Liver (tissue), 9 donors: ENCODE measurements around the gene TMEM176A. TPM values are rescaled to one million over a fixed set of nuclear protein-coding genes. Genes with fewer than 3 reads are reported as not detected.

Experiments used
- DNase-seq: peaks from one replicate; pipeline ENCODE4 v3.0.0-alpha.2; 2017; ENCODE audit warnings: low spot score
- H3K27ac ChIP-seq, 2 donors: one replicate each; pipeline ENCODE4 v1.7.0; 2013; ENCODE audit warnings: inconsistent platforms in 2 of 2, low read length in 2 of 2, control low read depth in 1 of 2, low read depth in 1 of 2, mild to moderate bottlenecking in 1 of 2
- H3K27me3 ChIP-seq, 4 donors: one replicate each; pipeline versions ENCODE4 v1.6.1 to v1.7.0; 2013; ENCODE audit warnings: low read length in 3 of 4, inconsistent platforms in 1 of 4, mild to moderate bottlenecking in 1 of 4, moderate library complexity in 1 of 4; ENCODE audit not compliant: control insufficient read depth in 4 of 4, insufficient read depth in 4 of 4
- H3K36me3 ChIP-seq, 4 donors: one replicate each; pipeline versions ENCODE4 v1.6.1 to v1.7.0; 2013; ENCODE audit warnings: low read length in 3 of 4, mild to moderate bottlenecking in 3 of 4, low read depth in 1 of 4, moderate library complexity in 1 of 4; ENCODE audit not compliant: control insufficient read depth in 4 of 4, insufficient read depth in 3 of 4
- H3K4me1 ChIP-seq, 4 donors: one replicate each; pipeline versions ENCODE4 v1.6.1 to v1.7.0; 2013; ENCODE audit warnings: low read length in 3 of 4, mild to moderate bottlenecking in 3 of 4, moderate library complexity in 1 of 4; ENCODE audit not compliant: control insufficient read depth in 4 of 4, insufficient read depth in 4 of 4
- H3K4me3 ChIP-seq, 3 donors: one replicate each; pipeline versions ENCODE4 v1.6.1 to v1.7.0; 2013; ENCODE audit warnings: low read length in 3 of 3, control low read depth in 1 of 3, low read depth in 1 of 3, mild to moderate bottlenecking in 1 of 3
- H3K9ac ChIP-seq, 2 donors: one replicate each; pipeline ENCODE4 v1.7.0; 2013; ENCODE audit warnings: low read length in 2 of 2, mild to moderate bottlenecking in 2 of 2, moderate library complexity in 2 of 2, control low read depth in 1 of 2, low read depth in 1 of 2
- H3K9me3 ChIP-seq, 4 donors: one replicate each; pipeline versions ENCODE4 v1.6.1 to v1.7.0; 2013; ENCODE audit warnings: low read length in 3 of 4; ENCODE audit not compliant: control insufficient read depth in 4 of 4
- ATF3 ChIP-seq: IDR thresholded peaks from 2 replicates; pipeline ENCODE4 v1.6.1; 2016; ENCODE audit warnings: antibody characterized with exemption
- CTCF ChIP-seq: fragments of 150-350 bp; IDR thresholded peaks from 2 replicates; pipeline ENCODE4 v1.5.1; 2017; ENCODE audit warnings: improper control_type of control experiment, low read depth, low read length; ENCODE audit not compliant: missing input control
- EGR1 ChIP-seq, 2 donors: IDR thresholded peaks; 2 replicates each; pipeline ENCODE4 v1.6.1; 2016 to 2018; ENCODE audit warnings: antibody characterized with exemption in 2 of 2, low read depth in 2 of 2
- FOXA1 ChIP-seq: IDR thresholded peaks from 2 replicates; pipeline ENCODE4 v1.6.1; 2016; ENCODE audit warnings: antibody characterized with exemption
- FOXA2 ChIP-seq: IDR thresholded peaks from 2 replicates; pipeline ENCODE4 v1.6.1; 2016; ENCODE audit warnings: antibody characterized with exemption
- GABPA ChIP-seq, 2 donors: IDR thresholded peaks in 1 of 2; conservative IDR thresholded peaks in 1 of 2; 2 replicates each; pipeline ENCODE4 v1.6.1; 2016; ENCODE audit warnings: antibody characterized with exemption in 2 of 2, mild to moderate bottlenecking in 1 of 2, moderate library complexity in 1 of 2
- HNF4A ChIP-seq, 2 donors: conservative IDR thresholded peaks; 2 replicates each; pipeline ENCODE4 v1.6.1; 2016; ENCODE audit warnings: antibody characterized with exemption in 2 of 2, mild to moderate bottlenecking in 2 of 2
- HNF4G ChIP-seq: IDR thresholded peaks from 2 replicates; pipeline ENCODE4 v1.6.1; 2016; ENCODE audit warnings: antibody characterized with exemption
- JUND ChIP-seq, 2 donors: IDR thresholded peaks; 2 replicates each; pipeline ENCODE4 v1.6.1; 2016; ENCODE audit warnings: antibody characterized with exemption in 2 of 2
- MAX ChIP-seq: IDR thresholded peaks from 2 replicates; pipeline ENCODE4 v1.6.1; 2016; ENCODE audit warnings: antibody characterized with exemption
- NR2F2 ChIP-seq: IDR thresholded peaks from 2 replicates; pipeline ENCODE4 v1.6.1; 2016; ENCODE audit warnings: antibody characterized with exemption
- RAD21 ChIP-seq, 2 donors: IDR thresholded peaks; 2 replicates each; pipeline ENCODE4 v1.6.1; 2016; ENCODE audit warnings: antibody characterized with exemption in 2 of 2, mild to moderate bottlenecking in 2 of 2
- REST ChIP-seq: IDR thresholded peaks from 2 replicates; pipeline ENCODE4 v1.6.1; 2016; ENCODE audit warnings: antibody characterized with exemption, mild to moderate bottlenecking
- RXRA ChIP-seq, 2 donors: IDR thresholded peaks; 2 replicates each; pipeline ENCODE4 v1.6.1; 2017 to 2018; ENCODE audit warnings: antibody characterized with exemption in 2 of 2, mild to moderate bottlenecking in 1 of 2
- SP1 ChIP-seq: IDR thresholded peaks from 2 replicates; pipeline ENCODE4 v1.6.1; 2018; ENCODE audit warnings: antibody characterized with exemption, mild to moderate bottlenecking
- TAF1 ChIP-seq: conservative IDR thresholded peaks from 2 replicates; pipeline ENCODE4 v1.6.1; 2016; ENCODE audit warnings: antibody characterized with exemption, mild to moderate bottlenecking
- YY1 ChIP-seq: IDR thresholded peaks from 2 replicates; pipeline ENCODE4 v1.6.1; 2016; ENCODE audit warnings: antibody characterized with exemption, mild to moderate bottlenecking
- ZBTB33 ChIP-seq: IDR thresholded peaks from 2 replicates; pipeline ENCODE4 v1.6.1; 2016; ENCODE audit warnings: antibody characterized with exemption
- whole genome bisulfite sequencing: extraction: QIAGEN DNeasy Blood & Tissue Kit; methylation state at CpG from one replicate; pipeline ENCODE4 v1.1.7; 2013; 5-methylcytosine and 5-hydroxymethylcytosine counted together
- polyA plus RNA-seq, 2 donors: library from polyadenylated mRNA; stranded (reverse) in 1 of 2; unstranded in 1 of 2; fragments of 200-250 nt in 1 of 2; fragments of >200 nt in 1 of 2; fragmentation: Nextera tagmentation in 1 of 2; extraction: Ambion mirVana in 1 of 2; gene quantifications; one replicate each; pipeline versions ENCODE4 v1.2.1 to v1.2.3, GENCODE V29; 2013 to 2015
- total RNA-seq, 2 donors: library from RNA; depleted of rRNA; stranded (reverse); fragments of >200 nt; gene quantifications; one replicate each; pipeline ENCODE4 v1.2.3, GENCODE V29; 2014
- donor health status: healthy.
- donor health status: healthy.
- donor health status: healthy.
- donor health status: healthy.
- donor health status: healthy.

The TMEM176A gene
- total and polyA plus RNA-seq, 4 donors = 346 to 703 (median 539) TPM

- H3K9me3 ChIP-seq = no peaks in the 10 kb centered on the region
- H3K4me1 ChIP-seq = peaks cover 6 to 50% (median 32%) of the 10 kb centered on the region in 4 donors
- TF ChIP-seq YY1 = no peak
- no peak for TF ChIP-seq GABPA (IDR thresholded peaks at IDR 0.05 in 1 of 2, conservative IDR thresholded peaks at IDR 0.05 in 1 of 2)
- no peak for TF ChIP-seq SP1
- TF ChIP-seq RAD21 (IDR thresholded peaks at IDR 0.05) = no peak
- TF ChIP-seq HNF4A (conservative IDR thresholded peaks at IDR 0.05) = no peak
- TF ChIP-seq MAX = no peak
- no peak for TF ChIP-seq TAF1
- no peak for TF ChIP-seq JUND (IDR thresholded peaks at IDR 0.05)
- TF ChIP-seq EGR1 (IDR thresholded peaks at IDR 0.05; ENCODE audit: low read depth in 2 of 2) = no peak
- no peak for TF ChIP-seq RXRA (IDR thresholded peaks at IDR 0.05)
- TF ChIP-seq ATF3 = no peak
- TF ChIP-seq FOXA1 = no peak
- TF ChIP-seq HNF4G = no peak
- TF ChIP-seq REST = no peak
- no peak for TF ChIP-seq FOXA2
- no peak for TF ChIP-seq CTCF
- no peak for TF ChIP-seq ZBTB33
- TF ChIP-seq NR2F2 = no peak
- no peak overlapping the region for H3K4me3 ChIP-seq
- DNase-seq = no peak
- H3K36me3 ChIP-seq = peaks cover 0 to 5% (median 0%) of the 10 kb centered on the region in 4 donors
- no peaks in the 10 kb centered on the region for H3K27me3 ChIP-seq
- no peak overlapping the region for H3K9ac ChIP-seq
- 67% methylated on average over 2 of the region's 2 CpGs for WGBS
- no peak overlapping the region for H3K27ac ChIP-seq
Measured at GRCh38 chr7:150828384-150828783, 27.8 kb downstream of the TMEM176A start.
